B cell (primary cell): ENCODE data around the gene RIPPLY2.
"Not testable (repeated sequence)": the region's sequence is repeated elsewhere in the genome, so short reads cannot be mapped to it uniquely, and the experiment has no call there.

Experiments
- CTCF ChIP-seq: fragments of 200-600 bp; IDR thresholded peaks from one replicate; pipeline ENCODE4 v1.8.0; 2022; ENCODE audit warnings: antibody characterized with exemption, mild to moderate bottlenecking
- EZH2 ChIP-seq: IDR thresholded peaks from 2 replicates; pipeline ENCODE4 v1.6.1; 2012; ENCODE audit warnings: borderline replicate concordance, low read depth, mild to moderate bottlenecking, moderate library complexity, low read length; ENCODE audit not compliant: insufficient read depth, poor library complexity, severe bottlenecking

- TF ChIP-seq CTCF, EZH2: not testable (repeated sequence)
Observed at GRCh38 chr6:83897094-83897493, 43.9 kb downstream of the RIPPLY2 start.
